ENCODE measurements around the gene OR2K2. TPM values are rescaled to one million over a fixed set of nuclear protein-coding genes. Genes with fewer than 3 reads are reported as not detected.
"Not testable (repeated sequence)": the region's sequence is repeated elsewhere in the genome, so short reads cannot be mapped to it uniquely, and the experiment has no call there.

OR2K2 gene
- total RNA-seq, 1 donor from 2014 or later, result not detected

DNA sequence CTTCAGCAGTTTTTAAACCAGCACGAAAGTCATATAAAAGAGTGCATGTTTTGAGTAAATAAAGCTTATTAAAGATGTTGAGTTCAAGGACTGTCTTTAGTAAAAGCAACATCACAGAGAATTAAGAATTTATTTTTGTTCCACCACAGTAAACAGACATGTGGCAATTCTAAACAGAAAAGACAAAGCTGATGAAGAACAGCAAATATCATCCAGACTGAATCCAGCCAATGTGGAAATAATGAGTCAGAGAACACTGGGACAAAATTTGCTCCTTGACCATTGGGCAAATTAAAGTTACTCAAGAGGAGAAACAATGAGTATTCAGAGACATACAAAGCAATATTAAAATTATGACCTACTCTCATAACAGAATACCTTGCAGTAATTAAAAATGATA, 28.8 kb downstream of the OR2K2 start:
- H3K4me3 ChIP-seq, result no peak overlapping the region
- H3K27ac ChIP-seq (replicated peaks), result no peak overlapping the region
- no peaks in the 10 kb centered on the region for H3K36me3 ChIP-seq
- TF ChIP-seq, protein P1, sequence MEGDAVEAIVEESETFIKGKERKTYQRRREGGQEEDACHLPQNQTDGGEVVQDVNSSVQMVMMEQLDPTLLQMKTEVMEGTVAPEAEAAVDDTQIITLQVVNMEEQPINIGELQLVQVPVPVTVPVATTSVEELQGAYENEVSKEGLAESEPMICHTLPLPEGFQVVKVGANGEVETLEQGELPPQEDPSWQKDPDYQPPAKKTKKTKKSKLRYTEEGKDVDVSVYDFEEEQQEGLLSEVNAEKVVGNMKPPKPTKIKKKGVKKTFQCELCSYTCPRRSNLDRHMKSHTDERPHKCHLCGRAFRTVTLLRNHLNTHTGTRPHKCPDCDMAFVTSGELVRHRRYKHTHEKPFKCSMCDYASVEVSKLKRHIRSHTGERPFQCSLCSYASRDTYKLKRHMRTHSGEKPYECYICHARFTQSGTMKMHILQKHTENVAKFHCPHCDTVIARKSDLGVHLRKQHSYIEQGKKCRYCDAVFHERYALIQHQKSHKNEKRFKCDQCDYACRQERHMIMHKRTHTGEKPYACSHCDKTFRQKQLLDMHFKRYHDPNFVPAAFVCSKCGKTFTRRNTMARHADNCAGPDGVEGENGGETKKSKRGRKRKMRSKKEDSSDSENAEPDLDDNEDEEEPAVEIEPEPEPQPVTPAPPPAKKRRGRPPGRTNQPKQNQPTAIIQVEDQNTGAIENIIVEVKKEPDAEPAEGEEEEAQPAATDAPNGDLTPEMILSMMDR (IDR thresholded peaks at IDR 0.05; ENCODE audit: borderline replicate concordance), result no peak
- no peak for DNase-seq
- intact Hi-C loops (cut with micrococcal nuclease), result no loop called here
- no peaks in the 10 kb centered on the region for H3K4me1 ChIP-seq
- peaks cover 8% of the 10 kb centered on the region for H3K9me3 ChIP-seq (replicated peaks)
- H3K27me3 ChIP-seq (ENCODE audit: low read depth), result peaks cover 11% of the 10 kb centered on the region

DNA sequence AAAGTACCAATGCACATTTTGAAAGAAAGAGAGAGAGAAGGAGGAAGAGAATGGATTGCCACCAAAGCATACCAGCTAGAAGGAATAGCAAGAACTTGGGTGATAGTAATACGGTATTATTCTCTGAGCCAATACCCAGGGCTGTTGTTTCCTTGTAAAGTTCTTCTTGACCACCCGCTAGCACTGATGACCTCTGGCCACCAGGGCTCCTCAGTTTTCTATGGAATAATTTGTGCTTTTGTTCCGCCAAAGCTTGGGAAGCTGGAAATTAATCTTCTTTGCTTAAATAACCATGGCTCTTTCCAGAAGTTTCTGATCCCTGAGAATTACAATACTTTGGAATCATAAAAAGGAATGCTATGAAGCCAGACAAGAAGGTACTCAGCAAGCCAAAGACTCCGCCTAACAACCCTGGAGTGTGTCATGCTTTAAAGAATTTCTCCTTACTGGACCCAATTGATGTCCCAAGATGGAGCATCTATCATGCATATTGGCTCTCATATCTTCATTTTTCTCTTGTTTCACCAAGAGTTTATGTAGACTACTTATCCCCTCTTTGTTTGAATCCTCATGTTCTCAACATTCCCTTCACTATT, 29.8 kb downstream of the OR2K2 start:
- Histone ChIP-seq H3K27ac (replicated peaks) (no peak overlapping the region), H3K9me3 (replicated peaks) (peaks cover 8% of the 10 kb centered on the region), H3K27me3 (ENCODE audit: low read depth) (peaks cover 11% of the 10 kb centered on the region), H3K4me3 (no peak overlapping the region), H3K4me1 (no peaks in the 10 kb centered on the region), H3K36me3 (no peaks in the 10 kb centered on the region)
- no peak for DNase-seq
- TF ChIP-seq, protein P1 (IDR thresholded peaks at IDR 0.05; ENCODE audit: borderline replicate concordance), result no peak
- intact Hi-C loops (cut with micrococcal nuclease), result no loop called here

DNA sequence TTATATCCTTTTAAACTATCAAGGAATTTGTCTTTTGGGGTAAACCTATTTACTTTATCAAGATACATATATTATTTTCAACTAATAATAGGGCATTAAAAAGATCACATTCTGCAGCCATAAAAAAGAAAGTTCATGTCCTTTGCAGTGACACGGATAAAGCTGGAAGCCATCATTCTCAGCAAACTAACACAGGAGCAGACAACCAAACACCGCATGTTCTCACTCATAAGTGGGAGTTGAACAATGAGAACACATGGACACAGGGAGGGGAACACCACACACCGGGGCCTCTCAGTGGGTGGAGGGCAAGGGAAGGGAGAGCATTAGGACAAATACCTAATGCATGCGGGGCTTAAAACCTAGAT, 30.4 kb downstream of the OR2K2 start:
- not testable (repeated sequence) for H3K4me1 ChIP-seq; DNase-seq; H3K9me3 ChIP-seq (replicated peaks); H3K36me3 ChIP-seq
- H3K4me3 ChIP-seq, result peak overlapping the region; percentile 16
- H3K27me3 ChIP-seq (ENCODE audit: low read depth), result peaks cover 11% of the 10 kb centered on the region
- peak overlapping the region; percentile 20 for H3K27ac ChIP-seq (replicated peaks)
- intact Hi-C loops (cut with micrococcal nuclease), result loop anchor here (5.0 kb wide), 1 partner anchor 662 kb away; no protein-coding TSS in a partner anchor

DNA sequence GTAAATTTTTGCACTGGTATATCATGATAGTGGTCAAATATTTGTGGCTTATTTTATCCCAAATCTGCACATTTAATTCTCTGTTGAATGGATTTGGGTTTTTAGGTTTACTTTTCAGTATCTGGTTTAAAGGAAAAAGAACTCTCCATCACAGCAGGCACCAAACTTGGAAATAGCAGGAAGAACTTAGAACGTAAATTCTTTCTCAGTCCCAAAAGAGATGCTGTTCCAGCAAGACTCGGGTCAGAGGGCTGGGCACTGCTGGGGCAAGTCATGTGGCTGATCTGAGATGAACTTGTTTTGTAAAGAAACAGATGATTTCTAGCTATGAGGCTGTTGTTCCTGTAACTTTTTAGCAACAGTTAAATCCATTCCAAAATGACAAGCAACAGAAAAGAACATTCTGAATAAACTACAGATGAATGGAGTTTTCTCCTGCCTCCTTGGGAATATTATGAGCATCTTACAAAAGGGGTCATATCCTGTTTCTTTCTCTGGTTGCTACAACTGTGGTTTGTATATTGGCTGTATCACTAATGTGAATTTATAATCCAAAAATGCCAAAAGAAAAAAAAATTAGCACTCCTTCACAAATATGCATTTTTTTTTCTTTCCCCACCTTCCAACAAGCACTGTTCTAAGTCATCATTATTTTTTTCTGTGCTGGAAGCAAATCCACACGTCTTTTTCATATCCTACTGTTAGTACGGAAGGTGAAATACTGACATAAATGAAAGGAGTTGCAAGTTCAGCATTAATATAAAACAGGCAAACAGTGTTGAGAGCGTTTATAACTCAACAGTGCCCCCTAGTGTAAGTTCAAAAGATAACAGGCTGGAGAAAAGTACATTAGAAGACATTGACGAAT, 31.1 kb downstream of the OR2K2 start:
- Histone ChIP-seq H3K36me3 (no peaks in the 10 kb centered on the region), H3K4me3 (peak overlapping the region; percentile 16), H3K27ac (replicated peaks) (peak overlapping the region; percentile 66), H3K4me1 (no peaks in the 10 kb centered on the region), H3K9me3 (replicated peaks) (peaks cover 8% of the 10 kb centered on the region), H3K27me3 (ENCODE audit: low read depth) (peaks cover 11% of the 10 kb centered on the region)
- DNase-seq, result peak; percentile 59
- TF ChIP-seq, protein P1 (IDR thresholded peaks at IDR 0.05; ENCODE audit: borderline replicate concordance), result peak; percentile 81
- intact Hi-C loops (cut with micrococcal nuclease), result loop anchor here (5.0 kb wide), 1 partner anchor 662 kb away; no protein-coding TSS in a partner anchor

DNA sequence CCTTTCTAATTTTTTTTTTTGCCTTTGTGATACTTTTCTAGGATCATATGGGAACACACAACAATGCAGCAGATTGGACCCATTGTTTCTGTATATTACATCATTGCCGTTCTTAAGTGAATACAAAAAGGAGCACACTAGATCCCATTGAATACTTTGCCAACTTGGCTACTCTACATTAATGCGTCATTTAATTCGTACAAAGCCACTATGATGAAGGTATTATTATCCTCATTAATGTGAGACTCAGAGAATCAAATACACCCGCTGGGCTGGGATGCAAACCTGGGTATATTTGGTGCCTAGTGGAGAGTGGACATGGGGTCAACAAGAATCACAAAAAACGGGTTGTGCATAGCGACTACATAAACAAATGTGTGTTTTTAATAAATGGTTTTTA, 31.9 kb downstream of the OR2K2 start:
- TF ChIP-seq, protein P1 (IDR thresholded peaks at IDR 0.05; ENCODE audit: borderline replicate concordance), result no peak
- Histone ChIP-seq H3K36me3 (no peaks in the 10 kb centered on the region), H3K27ac (replicated peaks) (peak overlapping the region; percentile 66), H3K9me3 (replicated peaks) (peaks cover 8% of the 10 kb centered on the region), H3K4me3 (no peak overlapping the region), H3K4me1 (no peaks in the 10 kb centered on the region), H3K27me3 (ENCODE audit: low read depth) (peaks cover 11% of the 10 kb centered on the region)
- no peak for DNase-seq
- intact Hi-C loops (cut with micrococcal nuclease), result loop anchor here (5.0 kb wide), 1 partner anchor 661 kb away; no protein-coding TSS in a partner anchor
